ENCODE data around the gene ABCD2. TPM values are rescaled to one million over a fixed set of nuclear protein-coding genes. Genes with fewer than 3 reads are reported as not detected.
"Not testable (repeated sequence)": the region's sequence is repeated elsewhere in the genome, so short reads cannot be mapped to it uniquely, and the experiment has no call there.

The ABCD2 gene
- total RNA-seq, 1 donor from 2014 or later, result 18.3 TPM

DNA sequence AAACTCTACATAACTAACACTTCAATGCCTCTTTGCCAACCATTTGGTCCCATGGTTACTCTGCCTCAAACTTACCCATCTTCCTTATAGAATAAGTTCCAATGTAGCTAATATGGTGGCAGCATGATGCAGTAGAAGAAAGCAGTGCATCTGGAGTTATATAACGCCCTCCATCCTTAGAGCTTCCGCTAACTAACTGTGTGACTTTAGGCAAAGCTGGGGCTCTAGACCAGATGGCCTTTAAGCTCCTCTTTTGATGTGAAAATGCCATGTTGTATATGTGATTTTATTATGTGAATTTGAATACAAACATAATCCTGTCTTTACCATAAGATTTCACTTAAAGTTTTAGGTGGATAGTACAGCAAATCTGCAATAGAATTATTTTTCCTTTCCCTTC is 6.1 kb downstream of the ABCD2 start:
- FAIRE-seq (no peak), DNase-seq (ENCODE audit: low spot score in 2 of 2) (no peak)

DNA sequence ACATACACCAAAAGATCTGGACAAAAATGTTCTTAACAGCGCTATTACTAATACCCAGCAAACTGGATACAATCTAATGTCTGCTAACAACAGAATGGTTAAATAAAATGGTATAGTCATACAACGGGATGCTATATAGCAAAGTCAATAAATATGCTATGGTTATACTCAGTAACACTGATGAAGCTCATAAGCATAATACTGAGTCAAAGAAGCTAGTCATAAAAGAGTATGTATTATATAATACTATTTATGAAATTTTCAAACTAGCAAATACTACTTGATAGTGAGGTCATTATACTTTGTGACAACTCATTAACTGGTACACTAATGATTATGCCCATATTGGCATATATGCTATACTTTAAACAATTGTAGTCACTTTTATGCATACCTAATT is 7.4 kb downstream of the ABCD2 start:
- DNase-seq (ENCODE audit: low spot score in 2 of 2) (no peak), FAIRE-seq (no peak)

DNA sequence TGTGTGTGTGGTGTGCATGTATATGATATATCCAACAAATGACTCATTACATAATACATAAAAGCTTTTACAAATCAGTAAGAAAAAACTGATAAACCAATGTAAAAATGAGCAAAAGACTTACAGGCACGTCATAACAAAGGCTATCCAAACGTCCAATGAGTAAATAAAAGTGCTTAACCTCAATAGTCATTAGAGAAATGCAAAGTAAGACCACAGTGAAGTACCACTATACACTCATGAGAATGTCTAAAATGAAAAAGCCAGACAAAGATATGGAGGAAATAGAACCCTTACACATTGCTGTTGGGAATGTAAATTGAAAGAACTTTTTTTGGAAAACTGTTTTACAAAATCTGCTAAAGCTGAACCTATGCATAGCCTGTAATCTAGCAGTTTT is 7.8 kb downstream of the ABCD2 start:
- FAIRE-seq (no peak), DNase-seq (ENCODE audit: low spot score in 2 of 2) (no peak)

DNA sequence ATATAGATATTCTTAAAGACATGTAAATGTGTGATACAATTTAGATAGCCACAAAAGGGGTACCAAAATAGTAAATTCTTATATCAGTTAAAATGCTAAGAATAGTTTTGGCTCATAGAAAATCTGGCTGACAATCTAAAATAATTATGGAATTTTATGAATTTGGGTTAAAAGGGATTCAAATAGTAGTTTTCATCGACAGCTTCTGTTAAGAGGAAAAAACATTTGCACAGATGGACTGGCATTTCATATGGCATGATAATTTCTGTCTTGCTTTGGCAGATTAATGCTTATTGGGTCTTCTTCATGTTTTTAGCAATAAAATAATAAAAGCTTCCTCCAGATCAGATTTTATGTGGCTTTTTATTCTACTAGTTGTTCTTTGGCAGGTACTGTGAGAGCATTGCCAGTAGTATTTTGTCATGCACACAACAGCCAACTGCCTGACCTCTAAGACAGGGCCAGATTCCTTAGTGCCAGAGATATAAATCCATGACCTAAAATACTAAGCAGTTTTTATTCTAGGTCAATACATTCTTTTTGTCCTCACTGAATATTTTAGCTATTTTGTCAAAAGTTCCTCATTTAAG is 9.1 kb downstream of the ABCD2 start:
- no peak for DNase-seq (ENCODE audit: low spot score in 2 of 2)

DNA sequence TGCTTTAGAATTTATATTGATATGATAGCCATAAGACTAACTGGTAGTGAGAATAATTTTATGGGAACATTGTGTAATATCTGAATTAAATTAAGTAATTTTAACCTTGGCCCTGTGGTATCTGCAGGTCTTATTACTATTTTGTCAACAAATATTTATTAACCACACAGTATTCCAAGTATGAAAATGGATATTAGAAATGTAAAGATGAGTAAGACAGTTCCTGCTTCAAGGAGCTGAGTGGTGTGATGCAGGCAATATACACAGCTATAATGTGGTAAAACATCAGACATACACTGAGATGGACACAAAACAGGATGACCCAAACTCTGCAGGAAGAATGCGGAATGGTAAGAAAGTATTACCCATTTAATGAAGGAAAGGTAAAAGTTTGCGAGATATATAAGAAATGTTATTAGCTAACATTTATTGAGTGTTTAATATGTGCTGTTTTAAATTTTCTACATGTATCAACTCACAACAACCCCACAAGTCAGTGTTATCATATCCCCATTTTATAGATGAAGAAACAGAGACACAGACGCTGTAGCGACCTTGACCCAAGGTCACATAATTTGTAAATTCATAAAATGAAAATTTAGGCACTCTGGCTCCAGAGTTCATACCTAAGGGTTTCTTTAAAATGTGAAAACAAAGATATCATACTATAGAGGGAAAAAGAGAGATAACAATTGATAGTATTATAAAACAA is 12.7 kb downstream of the ABCD2 start:
- DNase-seq (ENCODE audit: low spot score in 2 of 2), result no peak
- no peak for FAIRE-seq

More for the DNA sequence above, 9.1 kb downstream of the ABCD2 start:
- FAIRE-seq, result no peak

DNA sequence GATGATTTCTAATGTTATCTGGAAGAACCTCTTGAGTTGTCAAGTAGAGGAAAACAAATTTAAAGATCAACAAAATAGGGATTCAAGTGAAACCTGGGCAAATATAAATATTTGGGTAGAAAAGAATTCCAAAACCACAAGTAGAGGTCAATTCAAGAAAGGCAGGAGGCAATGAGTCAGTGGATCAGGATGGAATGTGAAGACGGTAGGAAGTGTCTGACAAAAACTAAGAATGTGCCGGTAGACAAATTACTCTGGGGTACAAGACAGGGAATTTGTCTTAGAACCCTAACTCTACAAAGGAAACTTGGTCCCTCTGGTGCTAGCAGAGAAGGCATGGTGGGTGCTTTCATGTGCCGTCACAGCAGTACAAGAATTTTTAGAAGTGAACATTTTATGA is 13.6 kb downstream of the ABCD2 start:
- DNase-seq (ENCODE audit: low spot score in 2 of 2), result no peak
- FAIRE-seq, result no peak

DNA sequence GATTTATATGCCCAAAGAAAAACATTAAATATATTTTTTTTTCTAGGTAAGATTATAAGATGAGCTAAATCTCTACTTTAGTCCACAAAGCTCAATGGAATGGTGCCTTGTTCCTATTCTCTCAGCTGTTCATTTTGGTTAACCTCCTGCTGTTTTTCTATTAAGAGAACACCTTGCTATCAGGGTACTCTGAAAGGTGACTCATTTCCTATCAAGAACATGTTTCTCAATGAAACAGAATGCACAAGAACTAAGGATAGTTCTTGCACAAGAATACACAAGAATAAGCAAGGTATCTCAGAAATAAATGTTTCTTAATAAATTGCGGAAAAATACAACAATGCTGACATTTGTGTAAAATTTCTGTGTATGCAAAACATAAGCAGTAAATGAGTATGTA is 14.1 kb downstream of the ABCD2 start:
- DNase-seq (ENCODE audit: low spot score in 2 of 2), result no peak
- no peak for FAIRE-seq

GRCh38 chr12:39603065-39603464 is 16.5 kb downstream of the ABCD2 start:
- FAIRE-seq, result no peak
- DNase-seq (ENCODE audit: low spot score in 2 of 2), result no peak

DNA sequence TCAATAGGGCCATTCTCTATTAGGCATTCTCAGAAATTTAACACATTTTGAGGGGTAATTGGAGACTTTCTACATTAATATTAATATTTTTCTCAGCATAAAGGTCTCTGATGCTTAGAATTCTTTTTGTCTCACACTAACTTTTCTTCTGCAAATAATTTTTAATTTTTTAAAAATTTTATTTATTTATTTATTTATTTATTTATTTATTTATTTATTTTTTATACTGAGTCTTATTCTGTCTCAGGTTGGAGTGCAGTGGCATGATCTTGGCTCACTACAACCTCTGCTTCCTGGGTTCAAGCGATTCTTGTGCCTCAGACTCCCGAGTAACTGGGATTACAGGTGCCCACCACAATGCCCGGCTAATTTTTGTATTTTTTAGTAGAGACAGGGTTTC is 17.7 kb downstream of the ABCD2 start:
- not testable (repeated sequence) for FAIRE-seq; DNase-seq (ENCODE audit: low spot score in 2 of 2)

- DNase-seq (ENCODE audit: low spot score in 2 of 2) (no peak), FAIRE-seq (no peak)
These were observed 23.7 kb downstream of the ABCD2 start for GRCh38 chr12:39595928-39596327.

DNA sequence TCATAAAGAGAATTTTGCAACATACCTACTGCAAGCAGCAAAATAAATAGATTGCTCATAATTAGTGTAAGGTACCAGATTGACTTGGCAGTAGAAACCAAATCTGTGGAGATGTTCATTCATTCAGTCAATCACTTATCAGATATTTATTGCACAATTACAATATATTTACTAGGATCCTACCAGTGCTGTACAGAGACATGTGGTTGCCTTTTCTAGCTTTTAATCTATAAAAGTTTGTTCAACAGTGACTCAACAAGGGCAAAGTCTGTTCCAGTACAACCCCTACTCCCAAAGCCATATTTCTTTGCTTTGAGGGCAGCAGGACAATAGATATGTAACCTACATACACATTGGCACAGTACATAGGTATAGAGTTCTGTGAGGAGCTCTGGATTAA is 27.3 kb downstream of the ABCD2 start:
- FAIRE-seq (no peak), DNase-seq (ENCODE audit: low spot score in 2 of 2) (no peak)

DNA sequence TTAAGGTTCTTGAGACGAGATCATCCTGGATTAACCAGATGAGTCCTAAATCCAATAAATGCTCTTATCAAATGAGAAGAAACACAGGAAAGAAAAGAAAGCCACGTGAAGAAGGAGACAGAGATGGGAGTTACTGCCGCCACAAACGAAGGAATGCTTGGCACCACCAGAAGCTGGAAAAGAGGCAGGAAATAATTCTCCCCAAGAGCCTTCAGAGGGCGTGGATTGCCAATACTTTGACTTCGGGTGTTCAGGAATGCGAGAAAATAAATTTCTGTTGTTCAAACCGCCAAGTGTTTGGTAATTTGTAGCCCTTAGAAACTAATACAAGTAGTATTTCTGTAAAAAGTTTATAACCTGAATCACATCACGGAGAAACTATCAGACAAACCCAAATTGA is 31.3 kb downstream of the ABCD2 start:
- DNase-seq (ENCODE audit: low spot score in 2 of 2), result no peak
- FAIRE-seq, result no peak

DNA sequence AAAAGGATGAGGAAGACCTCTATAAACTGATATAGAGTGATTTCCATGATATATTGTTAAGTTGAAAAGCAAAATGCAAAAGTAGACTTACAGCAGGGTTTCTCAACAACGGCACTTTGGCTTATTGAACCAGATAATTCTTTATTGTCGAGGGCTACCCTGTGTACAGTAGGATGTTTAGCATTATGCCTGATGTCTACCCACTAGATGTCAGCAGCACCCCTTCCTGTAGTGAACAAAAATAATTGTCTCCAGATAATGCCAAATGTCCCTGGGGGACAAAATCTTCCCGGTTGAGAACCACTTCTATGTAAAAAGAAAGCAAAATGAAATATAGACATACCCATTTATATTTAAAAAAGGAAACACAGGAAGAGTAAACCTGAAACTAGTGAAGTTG is 32.4 kb downstream of the ABCD2 start:
- DNase-seq (ENCODE audit: low spot score in 2 of 2), result no peak
- FAIRE-seq, result no peak

DNA sequence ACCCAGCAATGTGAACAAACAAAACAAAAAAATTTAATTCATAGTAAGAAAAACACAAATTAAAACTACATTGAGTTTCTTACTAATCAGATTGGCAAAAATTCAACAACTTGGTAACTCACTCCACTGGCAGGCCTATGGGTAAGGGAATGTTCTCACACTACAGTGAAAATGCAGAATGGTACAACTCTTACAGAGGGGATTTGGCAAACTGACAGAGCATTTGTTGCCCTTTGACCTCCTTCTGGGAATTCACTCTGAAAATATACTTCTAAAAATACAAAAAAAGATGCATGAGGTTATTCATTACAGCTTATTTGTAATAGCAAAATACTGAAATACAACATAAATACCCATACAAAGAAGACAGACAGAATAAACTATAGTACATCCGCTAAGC is 32.8 kb downstream of the ABCD2 start:
- DNase-seq (ENCODE audit: low spot score in 2 of 2) (no peak), FAIRE-seq (no peak)

- DNase-seq (ENCODE audit: low spot score in 2 of 2), result no peak
- FAIRE-seq, result no peak
These were observed 38.0 kb downstream of the ABCD2 start for GRCh38 chr12:39581592-39581991.

GRCh38 chr12:39575498-39575875 is 44.1 kb downstream of the ABCD2 start:
- FAIRE-seq, result no peak
- no peak for DNase-seq (ENCODE audit: low spot score in 2 of 2)

GRCh38 chr12:39574785-39575497 is 44.7 kb downstream of the ABCD2 start:
- no peak for DNase-seq (ENCODE audit: low spot score in 2 of 2)
- no peak for FAIRE-seq

GRCh38 chr12:39574378-39574777 is 45.2 kb downstream of the ABCD2 start:
- FAIRE-seq (no peak), DNase-seq (ENCODE audit: low spot score in 2 of 2) (no peak)

DNA sequence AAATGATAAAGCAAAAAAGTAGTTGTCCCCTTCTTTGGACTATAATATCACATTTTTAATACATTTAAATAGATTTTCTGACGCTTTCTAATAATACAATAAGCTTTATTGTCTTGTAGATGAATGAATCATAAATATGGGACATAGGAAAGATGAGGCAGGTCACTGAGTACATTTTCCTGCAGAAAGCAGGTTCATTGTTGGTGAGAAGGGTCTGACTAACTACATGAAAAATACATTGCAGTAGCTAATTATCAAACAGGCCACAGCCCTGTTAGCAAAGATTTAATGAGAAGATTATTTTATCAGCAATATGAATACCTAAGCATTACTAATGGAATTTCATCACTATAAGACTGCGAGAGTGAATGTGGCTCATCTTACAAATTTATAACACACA is 45.6 kb downstream of the ABCD2 start:
- DNase-seq (ENCODE audit: low spot score in 2 of 2), result no peak
- no peak for FAIRE-seq

GRCh38 chr12:39572551-39572950 is 47.1 kb downstream of the ABCD2 start:
- DNase-seq (ENCODE audit: low spot score in 2 of 2) (no peak), FAIRE-seq (no peak)

GRCh38 chr12:39571351-39571750 is 48.3 kb downstream of the ABCD2 start:
- FAIRE-seq, result no peak

DNA sequence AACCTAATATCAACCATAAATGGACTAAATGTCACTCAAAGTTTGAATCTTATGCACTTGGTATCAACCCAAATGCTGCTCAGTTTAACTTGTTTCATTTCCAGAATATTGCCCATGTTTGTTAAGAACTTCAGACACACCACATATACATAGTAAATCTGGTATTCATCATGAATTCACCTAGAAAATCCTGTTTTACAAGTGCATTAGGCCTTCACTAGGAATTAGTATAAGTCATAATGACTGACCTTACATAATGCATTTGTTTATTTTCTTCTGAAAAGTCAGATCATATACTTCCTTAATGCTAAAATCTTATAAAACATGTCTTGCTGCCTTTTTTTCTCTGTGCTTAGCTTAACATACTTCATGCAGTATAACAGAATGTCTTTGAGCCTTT is 66.1 kb downstream of the ABCD2 start:
- no peak for DNase-seq (ENCODE audit: low spot score in 2 of 2)

More at GRCh38 chr12:39571351-39571750, 48.3 kb downstream of the ABCD2 start:
- DNase-seq (ENCODE audit: low spot score in 2 of 2), result no peak

More for the DNA sequence above, 66.1 kb downstream of the ABCD2 start:
- FAIRE-seq, result no peak
